Frontal cortex (tissue), 4 donors: Measurements from ENCODE around the gene PRR14. TPM values are rescaled to one million over a fixed set of nuclear protein-coding genes. Genes with fewer than 3 reads are reported as not detected.
A peak's percentile ranks its signal among the peaks of the same experiment; 100 is the strongest.

Experiments used
- DNase-seq, 2 donors: peaks; one replicate each; pipeline ENCODE4 v3.0.0; 2012; ENCODE audit warnings: low spot score in 2 of 2
- FAIRE-seq: peaks from 2 replicates; lab custom pipeline; 2012; peaks lifted over from hg19 to GRCh38; lab: Jason Lieb, UNC
- total RNA-seq: library from RNA; depleted of rRNA; stranded (reverse); fragments of >200 nt; gene quantifications from one replicate; pipeline ENCODE4 v1.2.3, GENCODE V29; 2014
- donor health status: control.
- donor health status: control.
- donor health status: control.

The PRR14 gene
- total RNA-seq: 7.3 TPM

DNA sequence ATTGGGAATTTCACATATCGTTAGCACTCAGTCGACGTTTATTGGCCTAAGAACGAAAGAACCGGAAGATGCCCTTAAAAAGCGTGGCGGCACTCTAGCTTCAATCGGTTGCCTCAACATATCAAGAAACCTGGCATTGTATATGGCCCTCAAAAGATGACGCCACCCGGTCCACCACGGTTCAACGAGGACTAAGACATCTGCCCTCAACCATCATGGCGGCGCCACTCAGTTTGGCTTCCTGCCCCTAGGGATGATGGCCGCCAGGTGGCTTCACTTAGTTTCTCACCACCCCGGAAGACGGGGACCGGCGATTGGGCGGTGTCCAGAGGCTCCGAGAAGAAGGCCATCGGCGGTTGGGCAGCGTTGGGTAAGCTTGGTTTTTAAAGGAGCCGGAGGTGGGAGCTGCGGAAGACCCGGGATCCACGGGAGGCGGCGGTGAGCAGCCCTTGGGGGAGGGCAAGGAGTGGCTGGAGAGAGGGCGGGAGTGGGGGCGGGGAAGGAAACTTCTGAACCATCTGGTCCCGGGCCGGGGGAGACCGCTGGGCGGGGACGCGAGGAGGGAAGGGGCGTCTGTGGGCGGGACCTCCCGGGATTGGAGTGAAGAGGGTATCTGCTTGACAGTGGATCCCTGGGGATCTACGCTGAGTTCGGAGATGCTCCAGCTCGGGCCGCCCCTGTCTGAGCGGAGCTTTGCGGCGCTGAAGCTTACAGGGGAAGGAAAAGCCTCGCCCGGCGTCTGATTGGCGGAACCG, at the start of gene PRR14:
Gene PRR14, plus strand, starts transcription at position 592 of the 755 bp plus-strand sequence. CDS start 686 bp downstream, outside the sequence.
- DNase-seq: peak; percentile 92 to 93
- FAIRE-seq: peak; percentile 93

DNA sequence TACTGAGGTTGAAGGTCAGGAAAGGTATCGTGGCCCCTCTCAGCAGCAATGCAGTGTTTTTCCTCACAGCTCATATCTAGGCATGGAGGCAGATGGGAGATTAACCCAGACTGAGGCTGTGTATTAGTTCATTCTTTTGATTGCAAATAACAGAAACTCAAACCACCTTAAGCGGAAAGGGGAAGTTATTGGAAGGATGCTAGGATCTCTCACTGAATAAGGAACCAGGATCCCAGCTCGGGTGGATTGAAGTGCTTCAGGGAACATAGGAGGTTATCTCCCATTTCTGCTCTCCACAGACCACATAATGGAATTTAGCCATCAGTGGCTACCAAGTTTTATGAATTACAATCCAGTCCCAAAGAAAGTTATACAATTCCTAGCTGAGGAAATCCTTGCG, 48.8 kb upstream of the PRR14 start:
- FAIRE-seq: no peak
- DNase-seq: no peak

DNA sequence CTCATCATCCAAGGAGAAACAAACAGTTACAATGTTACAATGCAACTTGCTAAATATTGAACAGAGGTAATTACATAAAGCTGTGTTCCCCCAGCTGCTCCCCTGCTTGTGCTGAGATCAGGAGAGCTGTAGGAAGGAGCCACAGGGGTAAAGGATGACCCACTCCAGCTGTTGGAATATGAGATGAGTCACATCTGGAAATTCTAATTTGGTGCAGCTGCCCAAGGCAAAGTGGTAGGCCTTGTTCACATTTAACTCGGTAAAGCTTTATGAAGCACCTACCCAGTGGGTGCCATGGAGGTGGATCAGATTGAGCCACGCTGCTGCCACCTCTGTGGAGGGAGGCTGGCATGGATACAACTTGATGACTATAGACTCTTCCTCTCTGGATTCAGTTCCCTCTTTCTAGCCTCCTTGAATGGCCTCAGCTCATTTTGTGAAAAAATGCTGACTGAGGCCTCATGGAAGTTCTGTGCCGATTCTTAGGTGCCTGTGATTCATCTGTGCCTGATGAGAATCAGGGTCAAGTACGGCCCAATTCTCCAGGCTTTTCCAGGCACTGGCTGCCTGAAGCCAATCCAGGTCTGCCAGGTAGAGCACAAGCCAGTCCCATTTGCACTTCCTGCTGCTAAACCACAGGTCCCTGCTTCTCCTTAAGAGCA, 48.0 kb upstream of the PRR14 start:
- DNase-seq (peak in 1 of 2 donors; percentile 28), FAIRE-seq (no peak)

DNA sequence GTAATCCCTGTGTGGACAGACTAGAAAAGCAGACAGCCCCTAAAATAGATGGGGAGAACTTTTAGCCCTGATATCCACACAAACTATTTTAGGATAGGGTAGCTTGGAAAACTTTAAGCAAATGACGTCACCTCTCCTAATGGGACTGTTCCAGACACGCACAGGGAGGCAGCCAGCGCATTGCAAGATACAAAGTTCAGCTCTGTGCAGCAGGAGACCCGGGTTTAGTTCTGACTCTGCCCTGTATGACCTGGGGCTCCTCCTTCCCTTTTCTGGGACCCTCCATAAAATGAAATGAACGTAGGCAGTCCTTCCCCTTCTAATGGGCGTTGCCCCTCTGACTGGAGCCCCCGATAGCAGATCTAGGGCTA, 46.8 kb upstream of the PRR14 start:
- no peak for FAIRE-seq

DNA sequence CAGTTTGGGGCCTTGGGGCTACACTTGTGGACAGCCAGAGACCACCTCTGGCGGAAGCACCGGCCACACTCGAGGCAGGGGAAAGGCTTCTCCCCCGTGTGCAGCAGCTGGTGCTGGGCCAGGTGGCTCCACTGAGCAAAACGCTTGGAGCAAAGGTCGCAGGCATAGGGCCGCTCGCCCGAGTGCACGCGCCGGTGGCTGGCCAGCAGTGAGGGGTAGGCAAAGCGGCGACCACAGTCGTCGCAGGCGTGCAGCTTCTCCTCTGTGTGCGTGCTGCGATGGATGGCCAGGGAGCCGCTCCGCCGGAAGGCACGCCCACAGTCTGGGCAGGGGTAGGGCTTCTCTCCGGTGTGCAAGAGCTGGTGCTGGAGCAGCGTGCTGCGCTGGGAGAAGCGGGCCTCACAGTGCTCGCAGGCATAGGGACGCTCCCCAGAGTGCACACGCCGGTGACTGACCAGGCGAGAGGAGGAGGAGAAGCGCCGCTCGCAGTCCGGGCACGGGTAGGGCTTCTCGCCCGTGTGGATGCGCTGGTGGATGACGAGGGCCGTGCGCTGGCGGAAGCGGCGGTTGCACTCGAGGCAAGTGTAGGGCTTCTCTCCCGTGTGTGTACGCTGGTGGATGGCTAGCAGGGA, 46.3 kb upstream of the PRR14 start:
- no peak for FAIRE-seq
- no peak for DNase-seq

More for the DNA sequence above, 46.8 kb upstream of the PRR14 start:
- no peak for DNase-seq

DNA sequence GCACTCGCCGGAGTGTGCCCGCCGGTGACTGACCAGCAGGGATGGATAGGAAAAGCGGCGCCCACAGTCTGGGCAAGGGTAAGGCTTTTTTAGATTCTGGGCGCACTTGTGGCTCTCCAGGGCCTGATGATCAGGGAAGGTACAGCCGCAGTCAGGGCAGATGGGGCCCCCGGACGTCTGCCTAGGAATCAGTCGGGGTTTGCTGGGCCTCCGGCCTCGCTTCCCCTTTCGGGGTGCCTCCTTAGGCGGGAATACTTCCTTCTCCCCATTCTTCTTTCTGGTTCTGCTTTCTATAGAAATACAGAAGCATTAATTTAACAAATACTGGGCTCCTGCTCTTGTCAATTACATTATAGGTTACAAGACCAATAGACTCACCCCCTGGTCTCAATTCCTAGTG, 45.6 kb upstream of the PRR14 start:
- FAIRE-seq: no peak
- DNase-seq: no peak

DNA sequence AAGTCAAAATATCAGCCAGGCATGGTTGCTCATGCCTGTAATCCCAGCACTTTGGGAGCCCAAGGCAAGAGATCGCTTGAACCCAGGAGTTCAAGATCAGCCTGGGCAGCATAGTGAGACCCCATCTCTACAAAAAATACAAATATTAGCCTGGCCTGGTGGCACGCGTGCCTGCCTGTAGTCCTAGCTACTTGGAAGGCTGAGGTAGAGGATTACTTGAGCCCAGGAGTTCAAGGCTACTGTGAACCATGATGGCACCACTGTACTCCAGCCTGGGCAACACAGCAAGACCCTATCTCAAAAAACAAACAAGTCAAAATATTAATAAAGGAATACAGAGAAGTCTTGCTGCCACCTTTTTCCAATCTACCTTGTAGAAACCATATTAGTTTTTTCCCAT, 44.8 kb upstream of the PRR14 start:
- FAIRE-seq (no peak), DNase-seq (no peak)

DNA sequence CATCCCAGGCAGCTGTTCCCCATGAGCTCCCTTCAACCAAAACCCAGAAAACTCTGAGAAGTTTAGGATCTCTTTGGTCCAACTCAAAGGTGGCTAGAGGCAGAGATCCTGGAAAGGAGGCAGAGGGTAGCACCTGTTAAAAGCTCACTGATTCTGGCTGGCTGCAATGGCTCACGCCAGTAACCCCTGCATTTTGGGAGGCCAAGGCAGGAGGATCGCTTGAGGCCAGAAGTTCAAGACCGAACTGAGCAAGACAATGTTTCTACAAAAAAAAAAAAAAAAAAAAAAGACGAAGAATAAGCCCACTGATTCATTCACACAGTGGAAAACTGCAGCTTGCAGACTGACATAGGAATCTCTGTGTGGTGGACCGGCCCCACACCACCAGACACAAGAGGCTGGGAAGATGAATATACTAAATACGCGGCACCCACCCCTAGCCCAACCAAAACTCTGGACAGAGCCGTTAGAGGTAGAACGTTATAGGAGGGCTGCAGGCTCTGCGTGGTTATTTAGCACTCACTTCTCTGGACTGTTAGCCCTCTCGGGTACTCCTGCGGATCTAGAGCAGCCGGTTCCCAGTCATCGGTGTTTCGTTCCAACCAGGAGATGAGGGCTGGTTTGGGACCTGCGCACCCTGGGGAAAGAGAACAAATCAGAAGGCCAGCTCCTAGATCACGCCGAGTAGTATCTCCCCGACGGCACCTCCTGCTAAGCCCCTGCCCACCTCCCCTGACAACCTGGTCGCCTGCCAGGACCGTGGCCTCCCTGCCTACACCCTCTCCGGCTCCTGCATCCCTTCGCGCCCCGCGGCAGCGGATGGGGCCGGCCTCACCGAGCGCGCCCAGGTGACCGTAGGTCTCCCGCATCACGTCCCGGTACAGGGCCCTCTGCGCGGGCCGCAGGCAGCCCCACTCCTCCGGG, 41.5 kb upstream of the PRR14 start:
- no peak for FAIRE-seq
- peak; percentile 52 to 54 for DNase-seq

DNA sequence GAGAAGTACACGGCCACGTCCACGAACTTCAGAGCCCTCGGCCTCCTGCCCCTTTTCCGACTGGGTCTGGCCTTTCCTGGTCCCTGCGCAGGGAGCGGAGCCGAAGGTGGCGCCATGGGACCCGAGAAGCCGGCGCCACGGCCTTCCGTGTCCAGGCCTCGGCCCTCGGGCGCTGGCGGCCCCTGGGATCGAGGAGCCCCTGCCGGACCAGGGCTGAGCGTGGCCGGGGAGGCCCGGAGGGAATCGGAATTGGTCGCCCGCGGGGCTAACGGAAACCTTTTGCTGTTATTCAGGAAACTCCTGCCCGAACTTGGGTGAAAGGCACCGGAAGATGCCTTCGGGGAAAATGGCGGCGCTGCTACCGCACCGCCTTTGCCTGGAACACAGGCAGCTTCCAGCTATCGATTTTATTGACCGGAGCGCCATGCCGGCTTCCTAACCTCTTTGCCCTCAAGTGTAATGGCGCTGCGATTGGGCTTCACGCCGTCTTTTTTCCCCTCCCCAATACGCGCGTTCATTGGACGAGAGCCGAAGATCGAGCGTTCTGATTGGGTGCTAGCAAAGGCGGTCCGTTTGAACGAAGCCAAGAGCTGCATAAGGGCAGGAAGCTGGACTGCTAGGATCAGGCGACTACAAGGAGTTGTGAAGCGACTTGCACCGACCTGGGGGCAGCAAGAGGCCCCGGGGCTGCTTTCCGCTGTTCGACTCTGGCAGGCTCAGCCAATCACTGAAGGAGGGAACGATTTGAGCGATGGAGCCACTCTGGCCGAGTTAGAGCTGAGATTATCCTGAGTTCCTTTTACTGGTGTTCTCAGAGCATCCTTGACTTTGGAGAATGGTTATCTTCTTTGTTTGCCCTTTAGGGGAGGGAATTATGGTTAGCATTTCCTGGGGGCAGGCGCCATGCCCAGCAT, 40.6 kb upstream of the PRR14 start, which contains the start of gene ZNF689:
Gene ZNF689, minus strand, starts transcription at position 464 of the 914 bp plus-strand sequence. Its CDS starts 348 bp downstream, at position 116.
- FAIRE-seq (no peak), DNase-seq (peak; percentile 95 to 96)

DNA sequence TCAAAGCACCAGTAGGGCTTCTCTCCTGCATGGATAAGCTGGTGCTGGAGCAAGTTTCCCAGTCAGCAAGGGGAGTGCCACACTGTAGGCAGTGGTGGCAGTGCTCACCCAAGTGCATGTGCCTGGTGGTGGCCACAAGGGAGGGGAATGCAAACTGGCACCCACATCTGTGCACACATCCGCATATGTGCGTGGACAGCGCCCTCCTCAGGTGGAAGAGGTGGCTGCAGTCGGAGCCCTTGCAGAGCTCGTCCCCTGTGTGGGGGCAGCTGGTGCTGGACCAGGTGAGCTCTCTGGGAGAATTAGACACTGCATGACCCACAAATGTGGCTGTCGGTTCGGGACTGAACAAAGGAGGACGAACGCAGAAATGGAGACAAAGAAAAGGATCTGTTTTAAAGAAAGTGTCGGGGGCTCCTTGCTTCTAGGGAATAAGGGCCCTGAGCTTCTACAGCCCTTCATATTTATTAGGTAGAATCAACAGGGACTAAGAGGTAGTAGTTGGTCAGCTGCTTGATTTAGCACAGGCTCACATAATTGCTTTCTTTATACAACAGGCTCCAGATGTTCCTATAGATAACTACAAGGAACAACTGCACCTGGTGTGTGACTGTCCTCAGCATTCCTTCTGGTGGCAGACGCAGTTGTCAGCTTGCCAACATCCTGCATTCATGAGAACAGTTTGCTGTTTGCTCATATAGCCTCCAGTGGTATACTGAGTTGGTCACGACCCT, 35.2 kb upstream of the PRR14 start:
- FAIRE-seq: no peak
- no peak for DNase-seq

DNA sequence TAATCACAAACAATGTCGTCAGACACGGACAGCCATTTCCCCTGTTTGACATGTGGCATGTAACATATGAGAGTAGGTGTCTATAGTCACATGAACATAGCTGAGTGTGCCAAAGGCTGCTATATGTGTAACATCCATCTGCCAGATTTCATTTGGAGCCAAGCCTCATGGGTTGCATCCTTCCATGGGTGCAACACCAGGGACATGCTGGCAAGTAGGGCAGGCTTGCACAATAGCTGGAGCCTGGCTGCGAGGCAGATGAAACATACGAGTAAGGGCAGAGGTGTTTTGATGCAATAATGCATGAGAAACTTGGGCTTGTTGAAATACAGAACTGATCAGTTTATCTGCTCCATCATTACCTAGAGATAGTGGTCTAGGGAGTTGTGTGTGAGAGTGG, 31.6 kb upstream of the PRR14 start:
- DNase-seq: no peak
- FAIRE-seq: no peak

DNA sequence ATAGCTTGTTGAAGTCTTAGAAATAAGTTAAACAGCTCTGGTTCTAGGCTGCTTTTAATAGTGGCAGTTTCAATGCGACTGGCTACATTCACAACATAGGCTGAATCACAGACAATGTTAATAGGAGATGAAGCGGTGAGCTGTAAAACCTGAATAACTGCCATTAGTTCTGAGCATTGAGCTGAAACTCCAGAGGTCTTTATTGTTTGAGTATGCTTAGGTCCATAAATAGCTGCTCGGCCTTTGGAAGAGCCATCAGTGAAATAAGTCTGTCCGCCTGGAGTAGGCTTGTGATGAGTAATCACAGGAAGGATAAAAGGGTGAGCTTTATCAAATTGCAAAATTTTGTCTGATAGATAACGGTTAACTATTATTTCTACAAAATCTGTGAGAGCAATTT, 31.1 kb upstream of the PRR14 start:
- DNase-seq (no peak), FAIRE-seq (no peak)

DNA sequence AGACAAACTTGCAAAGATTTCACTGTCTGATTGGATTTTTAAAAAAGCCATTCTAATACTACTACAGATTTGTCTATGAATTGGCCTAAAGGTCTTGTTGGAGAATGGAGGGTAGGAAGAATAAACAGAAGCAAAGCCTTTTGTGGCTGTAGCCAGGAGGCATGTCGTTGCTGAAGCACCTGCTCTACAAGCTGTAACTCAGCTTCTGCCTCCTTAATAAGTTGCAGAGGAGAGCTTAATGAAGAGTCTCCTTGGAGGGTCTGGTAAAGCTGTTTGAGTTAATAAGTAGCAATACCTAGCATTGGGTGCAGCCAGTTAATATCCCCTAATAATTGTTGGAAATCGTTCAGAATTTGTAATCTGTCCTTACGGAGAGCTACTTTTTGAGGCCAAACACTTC, 30.6 kb upstream of the PRR14 start:
- DNase-seq (no peak), FAIRE-seq (no peak)

DNA sequence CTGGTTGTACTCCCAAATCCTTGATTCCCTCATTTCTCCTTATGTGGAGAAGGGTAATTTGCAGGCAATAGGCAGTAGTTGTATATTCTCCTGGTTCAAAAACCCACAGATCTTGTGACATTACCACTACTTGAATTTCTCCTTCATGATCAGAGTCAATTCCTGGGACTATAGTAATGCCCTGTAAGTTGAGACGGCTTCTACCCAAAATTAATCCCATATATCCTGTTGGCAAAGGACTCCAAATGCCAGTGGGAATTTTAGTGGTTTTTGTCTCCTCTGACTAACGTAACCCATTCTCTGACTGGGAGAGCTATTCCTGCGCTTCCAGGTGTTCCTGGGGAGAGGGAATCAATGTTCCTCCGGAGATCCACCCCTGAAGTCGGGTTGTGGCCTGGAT, 29.0 kb upstream of the PRR14 start:
- DNase-seq (no peak), FAIRE-seq (no peak)

DNA sequence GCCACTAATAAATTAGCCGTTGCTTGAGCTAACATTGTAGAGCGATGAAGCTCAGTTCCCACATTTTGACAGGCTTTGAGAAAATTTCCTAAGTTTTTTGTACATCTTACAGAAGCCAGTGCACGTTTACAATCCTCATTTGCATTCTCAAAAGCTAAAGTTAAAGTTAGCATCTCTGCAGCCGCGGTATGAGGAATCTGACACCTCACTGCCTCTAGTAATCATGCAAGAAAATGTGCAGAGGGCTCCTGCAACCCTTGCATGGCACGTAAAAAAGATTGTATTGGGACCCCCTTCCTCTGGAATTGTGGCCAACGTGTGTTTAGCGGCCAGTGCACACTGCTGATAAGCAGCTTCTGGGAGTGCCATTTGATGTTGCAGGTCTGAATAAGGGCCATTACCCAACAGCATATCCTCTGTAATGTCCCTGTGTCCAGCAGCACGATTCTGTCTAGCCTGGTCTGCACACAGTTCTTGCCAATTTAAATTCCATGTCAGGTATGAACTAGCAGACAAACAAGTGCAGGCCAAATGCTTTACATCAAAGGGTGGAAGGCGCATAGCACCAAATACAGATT, 28.2 kb upstream of the PRR14 start:
- no peak for FAIRE-seq
- no peak for DNase-seq

DNA sequence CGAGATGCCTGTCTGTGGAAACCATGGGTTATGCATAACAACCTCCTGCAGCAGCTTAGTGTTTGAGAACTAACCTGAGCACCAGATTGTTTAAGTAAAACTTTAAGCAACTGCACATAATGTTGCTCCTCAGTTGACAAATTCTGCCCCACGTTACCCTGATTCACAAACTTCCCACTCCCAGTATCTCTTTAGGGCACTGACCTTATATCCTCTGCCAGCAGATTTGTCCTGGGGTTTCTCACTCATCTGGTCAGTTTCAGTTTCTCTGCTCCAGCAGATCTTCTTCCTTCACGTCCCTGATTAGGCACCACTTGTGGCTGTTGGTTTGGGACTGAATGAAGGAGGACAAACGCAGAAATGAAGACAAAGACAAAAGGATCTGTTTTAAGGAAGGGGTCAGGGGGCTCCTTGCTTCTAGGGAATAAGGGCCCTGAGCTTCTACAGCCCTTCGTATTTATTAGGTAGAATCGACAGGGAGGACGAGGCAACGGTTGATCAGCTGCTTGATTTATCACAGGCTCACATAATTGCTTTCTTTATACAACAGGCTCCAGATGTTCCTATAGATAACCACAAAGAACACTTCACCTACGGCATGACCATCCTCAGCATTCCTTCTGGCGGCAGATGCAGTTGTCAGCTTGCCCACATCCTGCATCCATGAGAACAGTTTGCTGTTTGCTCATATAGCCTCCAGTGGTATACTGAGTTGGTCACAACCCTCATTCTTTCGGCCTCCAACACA, 27.1 kb upstream of the PRR14 start:
- FAIRE-seq (no peak), DNase-seq (no peak)

DNA sequence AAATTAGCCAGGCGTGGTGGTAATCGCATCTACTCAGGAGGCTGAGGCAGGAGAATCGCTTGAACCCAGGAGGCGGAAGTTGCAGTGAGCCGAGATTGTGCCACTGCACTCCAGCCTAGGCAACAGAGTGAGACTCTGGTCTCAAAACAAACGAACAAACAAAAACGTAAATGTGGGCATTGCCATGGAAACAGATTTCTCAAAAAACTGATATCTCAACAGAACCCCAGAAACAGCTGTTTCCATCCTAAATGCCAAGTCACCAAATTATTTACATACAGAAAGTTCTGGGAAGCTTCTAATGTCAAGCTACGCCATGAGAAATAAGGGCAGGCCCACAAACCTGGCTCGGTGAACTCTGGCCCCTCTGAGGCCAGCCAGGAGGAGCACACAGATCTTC, 24.5 kb upstream of the PRR14 start:
- DNase-seq (no peak), FAIRE-seq (no peak)
